Ammon's horn (tissue), 1 donor: ENCODE results near the gene TMEM94.
"Not testable (repeated sequence)": the region's sequence is repeated elsewhere in the genome, so short reads cannot be mapped to it uniquely, and the experiment has no call there.

Experiments
- DNase-seq: peaks from one replicate; pipeline ENCODE4 v3.0.0-alpha.2; 2016; ENCODE audit warnings: low spot score

Gene TMEM94

GRCh38 chr17:75445896-75446295 lies 10.5 kb upstream of the TMEM94 start:
- not testable (repeated sequence) for DNase-seq

DNA sequence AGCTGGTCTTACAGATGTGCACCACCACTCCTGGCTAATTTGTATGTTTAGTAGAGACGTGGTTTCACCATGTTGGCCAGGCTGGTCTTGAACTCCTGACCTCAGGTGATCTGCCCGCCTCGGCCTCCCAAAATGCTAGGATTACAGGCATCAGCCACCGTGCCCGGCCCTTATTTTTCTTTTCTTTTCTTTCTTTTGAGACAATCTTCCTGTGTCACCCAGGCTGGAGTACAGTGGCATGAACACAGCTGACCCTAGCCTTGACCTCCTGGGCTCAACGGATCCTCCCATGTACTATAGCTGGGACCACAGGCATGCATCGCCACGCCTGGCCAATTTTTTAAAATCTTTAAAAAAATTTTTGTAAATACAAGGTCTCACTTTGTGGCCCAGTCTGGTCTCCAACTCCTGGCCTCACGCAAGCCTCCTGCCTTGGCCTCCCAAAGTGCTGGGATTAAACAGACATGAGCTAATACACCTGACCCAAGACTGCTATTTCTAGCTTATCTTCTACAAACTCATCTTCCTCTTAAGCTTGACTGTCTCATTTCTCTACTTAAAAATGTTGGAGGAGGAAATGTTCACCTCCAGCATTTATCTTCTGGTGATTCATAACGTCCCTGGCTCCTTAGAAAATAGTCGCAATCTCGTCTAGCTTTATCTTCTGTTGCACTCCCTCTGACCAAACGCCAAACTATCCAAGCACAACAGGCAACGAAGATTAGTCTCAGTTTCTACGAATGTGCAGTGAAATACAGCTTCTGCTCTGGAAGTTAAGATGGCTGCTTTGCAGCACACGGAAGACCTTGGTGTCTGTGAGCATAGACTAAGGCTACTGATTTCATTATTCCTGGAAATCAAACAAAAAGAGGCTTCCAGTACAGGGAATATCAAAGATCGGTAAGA lies 8.2 kb upstream of the TMEM94 start:
- DNase-seq: no peak

DNA sequence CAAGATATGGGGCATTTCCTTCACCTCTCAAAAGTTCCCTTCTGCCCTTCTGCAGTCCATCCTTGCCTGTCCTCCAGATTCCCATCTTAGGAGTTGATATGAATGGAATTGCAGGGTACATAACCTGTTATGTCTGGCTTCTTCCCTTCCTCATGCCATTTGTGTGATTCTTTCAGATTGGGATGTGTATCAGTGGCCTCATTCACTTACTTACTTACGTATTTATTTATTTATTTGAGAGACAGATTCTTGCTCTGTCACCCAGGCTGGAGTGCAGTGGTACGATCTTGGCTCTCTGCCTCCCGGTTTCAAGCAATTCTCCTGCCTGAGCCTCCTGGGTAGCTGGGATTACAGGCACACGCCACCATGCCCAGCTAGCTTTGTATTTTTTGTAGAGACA lies 6.2 kb upstream of the TMEM94 start:
- no peak for DNase-seq

- no peak for DNase-seq
These were observed 2.2 kb upstream of the TMEM94 start for GRCh38 chr17:75454193-75454592.

GRCh38 chr17:75454672-75455071 lies 1.8 kb upstream of the TMEM94 start:
- not testable (repeated sequence) for DNase-seq

DNA sequence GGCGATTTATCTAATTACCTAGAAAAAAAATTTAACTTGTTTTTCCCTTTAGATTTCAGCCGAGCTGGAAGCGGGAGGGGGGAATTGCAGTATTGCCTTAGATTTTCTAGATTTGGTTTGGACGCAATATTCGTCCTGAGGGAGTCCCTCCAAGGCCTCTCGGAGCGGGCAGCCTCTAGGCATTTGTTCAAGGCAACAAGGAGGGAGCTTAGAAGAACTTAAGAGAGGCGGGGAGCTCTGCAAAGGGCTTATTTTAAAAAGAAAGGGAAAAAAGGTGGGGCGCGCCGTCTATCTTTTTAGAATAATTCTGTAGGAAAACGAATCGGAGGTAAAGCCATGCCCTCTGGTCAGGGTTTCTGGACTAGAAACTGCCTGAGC lies 407 bp upstream of the TMEM94 start:
- no peak for DNase-seq

GRCh38 chr17:75457047-75457654 lies 716 bp downstream of the TMEM94 start:
- peak; percentile 62 for DNase-seq

DNA sequence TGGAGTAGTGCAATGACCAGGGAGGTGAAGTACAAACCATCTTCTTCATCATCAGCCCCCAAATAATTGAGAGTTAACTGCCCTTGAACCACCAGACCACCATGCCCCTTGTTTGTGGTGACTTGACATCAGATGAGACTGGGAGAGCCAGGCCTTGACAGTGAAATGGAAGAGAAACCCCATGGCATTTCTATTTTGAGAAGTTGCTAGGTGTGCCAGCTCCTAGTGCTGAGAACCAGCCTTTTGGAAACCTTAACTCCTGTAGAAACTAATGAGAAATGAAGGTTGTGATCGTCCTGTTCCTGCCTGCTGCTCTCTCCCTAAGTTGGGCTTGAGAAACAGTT lies 2.8 kb downstream of the TMEM94 start:
- DNase-seq: no peak

- peak; percentile 63 for DNase-seq
These were observed 3.3 kb downstream of the TMEM94 start for GRCh38 chr17:75459590-75460267.

GRCh38 chr17:75460295-75460694 lies 3.9 kb downstream of the TMEM94 start:
- no peak for DNase-seq

- no peak for DNase-seq
These were observed 7.2 kb downstream of the TMEM94 start for GRCh38 chr17:75463603-75464002.

DNA sequence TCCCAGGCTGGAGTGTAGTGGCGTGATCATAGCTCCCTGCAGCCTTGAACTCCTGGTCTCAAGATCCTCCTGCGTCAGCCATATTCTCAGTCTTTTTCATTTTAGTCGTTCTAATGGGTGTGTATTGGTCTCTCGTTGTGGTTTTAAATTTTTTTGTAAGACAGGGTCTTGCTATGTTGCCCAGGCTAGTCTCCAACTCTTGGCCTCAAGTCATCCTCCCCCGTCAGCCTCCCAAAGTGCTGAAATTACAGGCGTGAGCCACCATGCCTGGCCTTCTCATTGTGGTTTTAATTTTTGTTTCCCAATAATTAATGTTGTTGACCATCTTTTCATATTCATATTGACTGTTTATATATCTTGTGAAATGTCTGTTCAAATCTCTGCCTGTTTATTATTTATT lies 8.6 kb downstream of the TMEM94 start:
- DNase-seq: no peak

DNA sequence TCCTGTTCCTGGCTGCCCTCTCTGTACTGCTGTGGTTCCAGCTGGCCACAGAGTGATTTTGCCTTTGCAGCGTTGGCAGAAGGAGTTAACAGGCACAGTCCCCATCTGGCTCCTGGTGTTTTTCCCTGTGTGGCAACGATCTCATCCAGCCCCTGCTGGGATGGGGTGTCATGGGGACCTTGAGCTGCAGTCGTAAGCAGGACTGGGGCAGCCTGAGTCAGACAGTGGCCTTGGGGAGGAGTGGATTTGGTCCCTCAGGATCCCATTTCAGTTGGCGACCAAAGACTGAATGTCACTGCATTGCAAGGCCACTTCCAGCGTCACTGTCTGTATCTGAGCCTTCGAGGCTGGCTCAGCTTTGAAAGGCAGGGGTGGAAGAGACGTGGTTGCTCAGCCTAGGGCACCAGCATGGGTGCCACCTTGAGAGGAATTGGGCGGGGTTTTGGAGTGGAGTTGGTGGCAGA lies 11.9 kb downstream of the TMEM94 start:
- peak; percentile 58 for DNase-seq

DNA sequence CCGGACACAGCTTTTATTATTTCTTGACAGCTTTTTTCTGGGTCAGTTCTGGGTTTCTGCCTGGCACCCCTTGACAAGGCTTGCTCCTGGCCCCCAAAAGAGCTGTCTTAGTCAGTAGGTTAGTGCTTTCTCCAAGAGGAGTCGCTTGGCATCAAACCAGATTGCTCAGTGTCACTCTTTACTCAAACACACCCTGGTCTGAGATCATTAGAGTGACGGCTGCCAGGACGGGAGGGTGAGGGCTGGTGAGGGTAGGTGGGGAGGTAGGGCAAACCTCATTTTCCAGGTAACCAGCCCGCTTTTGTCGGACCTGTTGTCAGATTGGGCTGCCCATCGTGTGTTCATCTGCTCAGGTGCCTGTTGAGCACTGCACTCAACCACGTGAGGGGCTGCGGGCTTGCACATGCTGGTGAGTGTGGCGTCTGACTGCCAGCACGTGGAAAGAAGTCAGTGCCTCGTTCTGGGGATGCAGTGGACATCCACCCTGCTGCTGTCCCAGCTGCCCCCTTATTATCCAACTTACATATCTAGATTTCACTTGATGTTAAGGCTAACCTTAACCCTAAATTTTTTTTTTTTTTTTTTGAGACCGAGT lies 12.4 kb downstream of the TMEM94 start:
- no peak for DNase-seq

DNA sequence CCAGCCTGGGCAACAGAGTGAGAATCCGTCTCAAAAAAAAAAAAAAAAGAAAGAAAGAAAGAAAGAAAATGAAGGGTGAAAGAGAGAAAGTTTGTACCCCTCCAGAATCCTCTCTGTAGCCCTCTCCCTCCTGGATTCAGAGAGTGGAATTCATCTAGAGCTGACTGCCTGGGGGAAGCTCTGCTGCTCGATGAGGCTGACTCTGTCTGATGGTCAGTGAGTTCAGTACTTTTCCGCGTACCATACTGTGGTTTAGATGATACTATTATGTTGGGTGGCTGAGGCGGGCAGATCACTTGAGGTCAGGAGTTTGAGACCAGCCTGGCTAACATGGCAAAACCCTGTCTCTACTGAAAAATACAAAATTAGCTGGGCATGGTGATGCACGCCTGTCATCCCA lies 14.8 kb downstream of the TMEM94 start:
- no peak for DNase-seq

GRCh38 chr17:75472119-75472518 lies 15.7 kb downstream of the TMEM94 start:
- no peak for DNase-seq

- peak; percentile 81 for DNase-seq
These were observed 16.8 kb downstream of the TMEM94 start for GRCh38 chr17:75473246-75473645.

DNA sequence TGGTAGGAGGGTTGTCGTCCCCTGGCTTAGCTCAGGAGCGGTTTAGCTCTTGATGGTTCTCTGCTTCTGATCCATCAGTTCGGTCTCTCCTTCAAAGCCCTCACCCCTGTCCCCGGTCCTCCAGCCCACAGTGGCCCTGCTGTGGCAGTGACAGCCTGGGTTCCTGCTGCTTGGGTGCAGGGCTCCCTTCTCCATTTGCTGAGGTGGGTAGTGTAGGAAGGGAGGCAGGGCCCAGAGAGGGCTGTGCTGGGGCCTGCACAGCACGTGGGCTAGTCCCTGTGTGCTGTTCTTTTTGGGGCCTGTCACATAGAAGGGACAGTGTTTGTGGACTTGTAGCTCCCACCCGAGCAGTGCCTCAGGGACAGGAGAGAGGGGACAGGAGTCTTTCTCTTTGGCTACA lies 18.3 kb downstream of the TMEM94 start:
- no peak for DNase-seq

DNA sequence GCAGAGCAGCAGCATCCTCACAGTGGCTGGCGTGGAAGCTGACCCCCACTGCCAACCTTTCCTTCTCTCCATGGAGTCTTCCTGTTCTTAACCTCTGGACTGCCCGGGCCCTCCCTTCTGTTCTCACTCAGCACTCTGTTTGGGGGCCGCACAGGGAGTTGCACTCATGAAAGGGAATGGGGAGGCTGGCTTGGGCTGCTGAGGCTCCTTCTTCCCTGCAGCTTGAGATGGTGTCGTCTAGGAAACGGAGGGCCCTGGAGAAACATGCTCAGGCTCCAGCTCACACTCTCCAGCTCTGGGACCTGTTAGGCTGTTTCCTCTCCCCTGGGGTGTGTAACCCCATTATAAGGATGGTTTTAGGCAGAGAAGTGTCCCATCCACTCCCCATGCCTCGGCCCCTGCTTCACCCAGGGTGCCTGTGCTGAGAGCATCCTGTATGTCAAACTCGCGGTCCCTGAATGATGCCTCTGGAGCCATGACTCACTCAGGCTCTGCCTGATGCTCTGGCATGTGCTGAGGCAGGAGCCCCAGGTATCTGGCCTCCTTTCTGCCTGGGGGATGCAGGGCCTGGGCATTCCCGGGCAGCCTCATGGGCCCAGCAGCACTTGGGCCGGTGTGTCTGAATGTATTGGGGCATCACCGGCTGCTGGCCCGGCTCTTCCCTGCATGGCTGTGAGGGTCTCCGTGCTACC lies 18.9 kb downstream of the TMEM94 start:
- DNase-seq: peak; percentile 59

GRCh38 chr17:75475851-75476250 lies 19.4 kb downstream of the TMEM94 start:
- DNase-seq: no peak

- DNase-seq: peak; percentile 89
These were observed 19.8 kb downstream of the TMEM94 start for GRCh38 chr17:75476271-75476671.
